GM18520 (cell line): ENCODE data around the gene FAM170B.

Experiments used
- ATAC-seq: cut with Tn5 transposase; IDR thresholded peaks from one replicate; pipeline ENCODE4 v1.9.1; 2021; ENCODE audit not compliant: unreplicated experiment

FAM170B gene

DNA sequence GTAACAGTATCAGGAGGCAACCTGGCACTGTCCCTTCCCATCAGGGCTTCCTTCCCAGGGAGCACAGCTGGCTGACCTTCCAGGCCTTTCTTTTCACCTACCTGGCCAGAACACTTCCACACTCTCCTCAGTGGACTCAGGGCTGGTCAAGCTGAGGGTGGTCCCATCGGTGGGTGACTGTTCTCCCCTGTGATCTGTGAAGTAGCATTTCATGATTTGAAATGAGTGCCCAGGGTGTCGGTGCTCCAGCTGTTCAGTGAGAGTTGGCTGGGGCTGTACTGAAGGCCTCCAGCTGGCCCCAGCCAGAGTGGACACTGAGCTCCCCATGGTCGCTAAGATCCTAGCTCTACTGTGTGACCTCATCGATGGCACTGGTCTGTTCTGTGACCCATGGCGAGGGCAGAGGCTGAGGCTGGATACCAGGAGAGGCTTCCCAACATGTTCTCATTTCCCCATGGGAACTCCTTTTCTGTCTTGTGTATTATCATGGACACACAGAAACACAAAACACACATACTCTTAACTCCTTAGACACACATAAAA, at the start of gene FAM170B:
Gene FAM170B (minus strand): TSS at position 316 of the 543 bp plus-strand sequence. CDS start 103 bp downstream, at position 213.
- no peak for ATAC-seq

GRCh38 chr10:49182776-49183175, 49.0 kb upstream of the FAM170B start:
- no peak for ATAC-seq

DNA sequence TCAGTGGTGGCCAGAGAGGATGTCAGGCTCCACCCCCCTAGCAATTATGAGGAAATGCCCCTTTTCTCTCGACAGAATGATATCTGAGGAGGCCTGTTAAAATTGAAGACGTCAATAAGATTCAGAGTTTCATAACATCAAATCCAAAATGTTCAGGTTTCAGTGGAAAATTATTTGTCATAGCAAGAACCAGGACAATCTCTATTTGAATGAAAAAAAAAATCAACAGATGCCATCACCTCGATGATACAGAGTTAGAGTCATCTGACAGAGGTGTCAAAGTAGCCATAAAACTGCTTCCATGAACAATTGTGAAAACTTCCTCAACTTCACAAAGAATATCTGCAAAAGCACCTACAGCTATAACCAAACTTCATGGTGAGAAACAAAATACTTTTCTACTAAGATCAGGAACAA, 46.6 kb upstream of the FAM170B start:
- no peak for ATAC-seq

- no peak for ATAC-seq
Observed at GRCh38 chr10:49179699-49180443, 46.0 kb upstream of the FAM170B start.

DNA sequence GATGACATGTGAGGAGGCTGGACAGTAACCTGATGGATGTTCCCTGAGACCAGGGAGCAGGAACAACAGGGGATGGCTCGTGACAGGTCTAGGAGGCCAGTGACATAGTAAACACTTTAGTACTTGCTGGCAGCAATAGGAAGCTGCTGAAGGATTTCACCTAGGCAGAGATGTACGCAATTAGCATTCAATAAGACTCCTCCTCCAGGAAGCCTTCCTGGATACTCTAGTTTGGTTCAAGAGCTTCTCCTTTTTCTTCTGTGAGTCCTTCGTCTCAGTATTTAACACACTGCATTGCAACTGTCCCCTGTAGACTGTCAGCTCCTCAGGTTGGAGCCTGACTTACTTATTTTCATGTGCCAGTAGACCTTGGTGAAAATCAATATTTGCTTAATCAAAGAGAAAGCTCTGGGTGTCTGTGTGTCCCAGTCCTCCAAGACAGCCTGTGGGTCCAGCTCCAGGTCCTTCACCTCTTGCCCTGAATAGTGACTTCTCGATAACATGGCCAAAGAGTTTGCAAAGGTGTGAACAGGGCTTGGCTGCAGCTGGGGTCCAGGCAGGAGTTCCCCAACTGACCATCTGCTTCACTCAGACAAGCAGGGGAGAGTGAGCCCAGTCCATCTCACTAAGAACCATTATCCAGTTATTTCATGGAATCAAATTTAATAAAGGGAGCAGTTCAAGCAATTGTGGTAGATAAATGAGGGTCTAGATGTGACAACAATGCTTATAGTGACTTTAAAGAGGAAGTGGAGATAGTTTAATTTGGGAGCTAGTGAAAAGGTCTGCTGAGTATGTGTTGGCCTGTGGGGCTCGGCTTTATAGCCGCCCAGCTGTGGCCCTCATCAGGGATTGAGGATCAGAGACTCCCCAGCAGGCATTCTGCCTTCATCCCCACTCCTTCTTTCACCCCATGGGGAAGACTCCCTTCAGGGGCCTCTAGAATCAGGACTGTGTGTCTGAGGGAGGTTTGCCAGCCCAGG, 45.0 kb upstream of the FAM170B start:
- ATAC-seq: no peak

DNA sequence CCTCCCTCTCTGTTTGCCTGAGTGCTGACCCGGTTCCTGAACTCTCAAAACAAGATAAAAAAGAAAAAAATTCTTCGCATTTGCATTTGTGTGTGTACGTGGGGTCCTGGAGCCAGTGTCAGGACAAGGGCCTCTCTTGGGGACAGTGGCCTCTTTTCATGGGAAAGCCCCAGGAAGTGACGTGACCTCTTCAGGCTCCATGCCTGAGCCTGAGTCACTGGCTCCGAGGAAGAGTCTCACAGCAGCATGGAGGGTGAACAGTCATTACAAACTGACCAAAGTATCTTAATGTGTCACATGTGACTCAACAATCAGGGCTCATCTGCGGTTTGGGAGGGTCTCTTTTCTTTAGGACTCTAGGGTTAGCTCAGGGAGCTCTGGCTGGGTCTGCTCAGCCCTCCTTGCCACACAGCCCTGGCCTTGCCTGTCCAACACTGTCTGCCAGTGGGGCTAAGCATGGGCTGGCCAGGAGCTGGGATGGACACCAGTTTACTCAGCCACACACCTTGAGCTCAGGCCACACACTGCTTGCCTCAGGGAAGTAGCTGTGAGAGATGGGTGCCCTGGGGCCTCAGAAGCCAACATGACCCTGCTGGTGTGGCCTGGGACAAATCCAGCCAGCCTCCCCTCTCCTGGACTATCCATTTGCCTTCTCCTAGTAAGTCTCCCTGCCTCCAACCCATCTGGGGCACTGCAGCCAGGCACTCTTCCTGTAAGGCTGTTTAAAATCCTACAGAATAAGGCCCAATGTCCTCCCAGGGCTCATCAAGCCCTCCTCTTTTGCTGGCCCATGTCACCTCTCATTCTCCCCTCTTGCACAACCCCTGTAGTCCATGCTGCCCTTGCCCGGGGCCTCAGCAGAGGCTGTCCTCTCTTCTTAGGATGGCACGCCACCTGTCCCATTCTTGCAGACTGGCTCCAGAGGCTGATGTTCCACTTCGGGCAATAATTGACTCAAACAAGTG, 43.9 kb upstream of the FAM170B start:
- ATAC-seq: peak; percentile 85

DNA sequence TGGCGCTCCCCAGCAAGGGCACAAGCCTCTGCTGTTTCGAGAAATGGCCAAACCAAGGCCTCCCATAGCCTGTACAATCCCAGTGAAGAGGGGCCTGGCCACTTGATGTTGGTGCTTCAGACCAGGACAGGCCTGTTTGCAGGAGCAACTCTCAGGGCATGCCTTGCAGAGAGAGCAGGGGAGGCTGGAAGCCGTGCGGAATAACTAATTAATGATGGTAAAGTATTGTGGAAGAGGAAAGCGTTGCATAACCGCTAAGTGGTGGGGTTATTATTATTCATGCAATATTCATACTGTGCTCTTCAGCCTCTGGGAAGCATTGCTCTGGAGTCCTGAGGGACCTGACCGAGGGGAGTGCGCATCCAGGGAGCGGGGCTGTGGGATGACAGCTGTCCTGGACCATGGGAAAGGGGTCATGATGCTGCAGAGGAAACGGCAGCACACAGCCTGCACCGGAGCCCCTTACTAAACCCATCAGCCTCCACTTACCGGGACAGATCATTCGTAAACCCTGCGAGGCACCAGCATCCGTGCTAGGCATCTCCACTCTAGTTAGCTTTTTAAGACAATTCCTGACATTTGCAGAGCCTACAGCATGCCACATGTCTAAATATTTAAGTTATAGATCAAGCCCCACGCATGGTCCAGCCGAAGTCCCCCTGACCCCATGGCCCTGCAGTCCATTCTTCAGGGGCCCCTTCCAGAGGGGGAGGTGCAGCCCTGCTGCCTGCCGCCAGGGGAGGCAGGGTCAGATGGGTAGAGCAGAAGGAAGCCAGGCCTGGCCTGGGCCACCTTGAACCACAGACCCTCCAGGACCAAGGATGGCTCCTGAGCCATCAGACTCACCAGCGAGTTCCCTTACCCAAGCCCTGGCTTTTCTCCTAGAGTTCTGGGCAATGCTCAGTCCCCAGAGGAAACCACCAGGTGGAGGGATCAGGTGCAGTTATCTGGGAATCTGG, 42.8 kb upstream of the FAM170B start:
- no peak for ATAC-seq

DNA sequence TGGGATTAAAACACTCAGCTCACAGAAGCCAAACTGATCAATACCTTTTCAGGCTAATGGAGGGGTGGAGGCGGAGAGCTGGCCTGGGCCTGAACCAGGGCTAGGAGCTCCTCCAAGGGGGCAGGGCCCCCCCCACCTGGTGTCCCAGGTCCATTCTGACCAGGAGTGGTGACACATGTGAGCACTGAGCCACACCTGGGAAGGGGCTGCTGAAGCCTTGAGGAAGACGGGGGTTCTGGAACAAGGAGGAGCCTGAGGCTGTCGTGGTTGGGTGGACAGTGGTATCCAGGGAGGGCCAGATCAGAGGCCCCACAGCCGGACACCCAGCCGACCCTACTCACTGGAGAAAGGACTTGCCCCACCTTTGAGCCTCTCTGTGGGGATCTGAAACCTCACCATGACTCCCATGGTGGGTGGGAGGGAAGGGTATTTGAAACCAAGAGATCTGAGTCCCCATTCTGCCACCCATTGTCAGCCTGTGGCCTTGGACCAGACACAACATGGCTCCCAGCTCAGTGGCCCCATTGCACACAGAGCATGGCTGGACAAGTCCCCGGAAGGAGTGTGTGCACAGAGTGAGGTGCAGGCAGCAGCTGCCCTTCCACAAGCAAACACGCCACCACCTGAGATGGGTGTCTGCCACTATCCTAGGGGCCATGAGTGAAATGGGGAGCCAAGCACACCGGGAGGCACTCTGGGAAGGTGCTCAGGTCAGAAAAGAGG, 41.9 kb upstream of the FAM170B start:
- ATAC-seq: no peak

DNA sequence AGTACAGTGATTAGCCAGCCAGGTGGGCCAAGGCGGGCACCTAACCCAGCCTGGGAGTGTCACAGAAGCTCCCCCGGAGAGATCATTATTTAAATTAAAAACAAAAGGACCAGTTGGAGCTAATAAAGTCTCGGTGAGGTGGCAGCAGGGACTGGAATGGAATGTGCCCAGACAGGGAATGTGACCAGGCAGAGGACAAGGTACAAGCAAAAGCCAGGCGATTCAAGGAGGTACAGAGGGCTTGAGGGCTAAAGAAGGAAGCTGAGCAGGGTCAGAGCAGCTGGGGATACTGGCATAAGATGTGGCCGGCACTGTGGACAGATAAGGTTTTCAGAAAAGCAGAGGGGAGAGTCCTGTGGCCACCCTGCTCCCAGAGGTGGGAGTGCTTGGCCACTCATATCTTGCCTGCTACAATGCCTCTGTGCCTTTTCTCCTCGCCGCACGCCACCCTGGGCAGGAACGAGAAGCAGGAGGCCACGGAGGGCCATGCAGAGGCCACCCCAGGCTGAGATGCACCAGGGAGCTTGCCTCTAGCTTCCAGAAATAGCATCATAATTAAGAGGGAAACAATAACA, 41.2 kb upstream of the FAM170B start:
- no peak for ATAC-seq

DNA sequence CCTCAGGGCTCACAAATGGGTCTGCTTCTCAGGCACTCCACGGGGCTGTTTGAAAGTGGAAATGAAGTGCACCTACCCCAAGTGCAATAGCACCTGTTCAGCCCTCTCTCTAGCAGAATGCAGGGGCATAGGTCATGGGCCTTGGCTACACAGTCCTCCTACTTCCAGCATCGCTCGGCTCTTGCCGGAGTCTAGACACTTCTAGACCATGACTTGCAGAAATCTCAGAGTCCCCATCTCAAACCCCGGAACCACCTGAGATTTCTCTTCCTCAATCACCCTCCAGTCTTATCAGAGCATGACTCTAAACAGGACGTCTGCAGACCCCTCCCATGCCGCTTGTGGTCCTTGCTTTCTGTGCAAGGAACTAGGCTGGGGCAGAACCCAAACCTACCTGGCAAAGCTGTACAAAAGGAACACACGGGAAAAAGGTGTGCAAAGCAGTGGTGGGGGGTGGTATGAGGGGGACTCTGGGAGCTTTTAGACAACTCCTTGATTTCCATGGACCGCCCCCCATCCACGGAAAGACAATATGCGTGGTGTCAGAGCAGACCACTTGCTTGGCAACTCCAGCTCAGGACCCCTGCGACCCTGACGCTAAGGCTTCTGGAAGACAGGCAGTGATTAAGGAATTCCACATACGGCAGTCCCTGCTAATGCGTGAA, 40.6 kb upstream of the FAM170B start:
- no peak for ATAC-seq

DNA sequence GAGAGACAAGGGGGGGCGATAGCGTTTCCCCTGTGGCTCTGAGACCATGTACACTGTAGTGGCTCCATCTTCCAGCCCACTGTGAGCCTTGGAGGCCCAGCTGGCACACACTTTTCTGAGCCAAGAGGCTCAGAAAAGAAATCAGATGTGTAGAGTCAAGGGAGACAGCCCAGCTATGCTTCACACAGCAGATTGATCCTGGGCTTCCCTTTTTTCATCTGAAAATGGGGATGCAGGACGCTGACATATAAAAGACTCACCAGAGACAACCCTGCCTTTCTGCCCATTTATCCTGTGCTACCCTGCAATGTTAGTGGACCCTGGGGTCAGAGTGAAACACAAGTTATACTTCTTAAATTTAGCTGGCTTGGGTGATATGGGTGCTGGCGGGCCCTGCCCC, 40.0 kb upstream of the FAM170B start:
- ATAC-seq: no peak

GRCh38 chr10:49173201-49173772, 39.5 kb upstream of the FAM170B start:
- ATAC-seq: no peak

- no peak for ATAC-seq
Observed at GRCh38 chr10:49172777-49173132, 38.9 kb upstream of the FAM170B start.

DNA sequence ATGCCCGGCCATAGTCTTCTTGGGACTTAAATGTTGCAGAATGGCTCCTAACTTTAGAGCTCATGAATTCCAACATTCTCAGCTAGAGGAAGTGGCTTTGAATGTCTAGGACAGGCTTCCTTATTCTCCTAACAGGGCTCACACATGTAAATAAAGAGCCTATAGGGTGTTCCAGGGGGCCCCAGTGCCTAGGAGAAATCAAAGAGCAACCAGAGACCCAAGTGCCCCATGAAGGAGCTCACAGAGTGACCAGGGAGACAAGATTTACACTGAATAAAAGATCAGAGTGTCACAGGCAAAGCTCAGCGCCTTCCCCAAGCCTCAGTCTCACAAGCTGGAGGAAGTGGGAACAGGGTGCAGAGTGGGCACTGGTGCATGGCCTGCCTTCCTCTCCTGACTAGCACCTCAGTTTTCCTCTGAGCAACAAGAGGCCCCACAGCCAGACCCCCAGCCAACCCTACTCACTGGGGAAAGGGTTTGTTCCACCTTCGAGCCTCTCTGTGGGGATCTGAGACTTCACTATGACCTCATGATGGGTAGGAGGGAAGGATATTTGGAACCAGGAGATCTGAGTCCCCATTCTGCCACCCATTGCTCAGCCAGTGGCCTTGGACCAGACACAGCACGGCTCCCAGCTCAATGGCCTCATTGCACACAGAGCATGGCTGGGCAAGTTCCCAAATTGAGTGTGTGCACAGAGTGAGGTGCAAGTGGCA, 38.4 kb upstream of the FAM170B start:
- ATAC-seq: no peak

DNA sequence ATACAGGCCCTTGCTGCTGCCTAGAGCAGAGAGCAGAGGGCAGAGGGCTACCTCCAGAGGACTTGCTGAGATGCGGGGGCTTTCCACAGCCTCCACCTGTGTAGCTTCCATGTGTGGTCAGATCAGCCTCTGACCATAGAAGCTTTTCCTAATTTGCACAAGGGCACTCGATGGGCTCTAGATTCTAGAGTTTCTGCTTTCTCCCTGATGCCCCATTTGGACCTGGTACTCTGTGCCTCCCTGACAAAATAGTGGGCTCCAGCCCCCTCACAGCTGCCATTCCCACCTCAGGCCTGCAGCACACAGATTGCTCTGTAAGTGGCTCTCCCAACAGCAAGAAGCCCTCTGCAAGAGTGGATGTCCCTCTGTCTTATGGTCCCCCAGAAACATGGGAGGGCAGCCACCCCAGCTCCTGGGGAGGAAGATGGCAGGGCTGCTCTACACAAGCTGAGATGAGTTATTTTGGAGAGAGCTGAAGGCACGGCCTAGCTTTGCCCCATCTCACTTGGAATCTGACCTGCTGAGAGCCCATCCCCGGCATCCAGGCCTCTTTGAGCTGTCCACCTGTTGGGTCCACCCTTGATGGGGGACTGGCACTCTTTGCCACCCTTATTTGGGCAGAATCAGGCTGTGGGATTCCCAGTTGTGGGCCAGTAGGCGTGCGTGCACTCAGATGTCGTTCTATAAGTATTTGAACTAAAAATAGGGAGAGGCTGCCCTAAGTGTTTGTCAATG, 37.7 kb upstream of the FAM170B start:
- ATAC-seq: no peak

DNA sequence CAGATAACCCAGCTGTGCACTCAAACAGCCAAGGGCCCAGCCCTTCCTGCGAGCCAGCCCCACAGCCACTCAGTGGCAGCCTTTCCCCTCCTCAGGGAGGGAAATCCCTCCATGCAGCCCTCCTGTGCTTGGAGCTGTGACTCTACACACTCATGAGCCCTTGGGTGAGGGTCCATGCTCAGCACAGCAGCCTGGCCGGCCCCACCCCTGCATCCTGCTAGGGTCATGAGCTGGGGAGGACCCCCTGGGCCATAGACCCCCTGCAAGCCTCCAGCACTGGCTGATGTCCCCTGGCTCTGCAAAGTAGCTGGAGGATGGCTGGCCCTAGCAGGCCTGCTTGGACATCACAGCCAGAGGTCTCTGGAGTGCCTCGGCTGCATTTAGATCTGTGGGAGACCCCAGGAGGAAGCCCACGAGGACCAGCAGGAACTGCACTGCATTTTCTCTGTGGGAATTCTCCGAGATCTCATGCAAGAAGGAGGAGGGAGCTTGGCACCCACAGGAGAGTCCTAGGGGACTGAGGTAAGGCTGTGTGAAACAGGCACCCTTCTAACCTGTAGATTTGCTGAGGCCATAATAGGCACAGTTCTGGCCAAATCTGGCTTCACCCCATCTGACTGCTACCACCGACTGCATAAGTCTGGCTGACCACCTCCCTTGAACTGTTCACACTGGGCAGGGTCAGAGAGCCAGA, 37.0 kb upstream of the FAM170B start:
- no peak for ATAC-seq
